NB4 (cell line): Measurements from ENCODE around the gene GATA1.

Experiments used
- DNase-seq: peaks from one replicate; pipeline ENCODE4 v3.0.0; 2010; ENCODE audit warnings: low read depth
- H3K4me3 ChIP-seq: one replicate; pipeline ENCODE4 v1.5.1; 2011; ENCODE audit warnings: mild to moderate bottlenecking, low read depth, low read length, moderate library complexity
- MYC ChIP-seq: IDR thresholded peaks from 2 replicates; pipeline ENCODE4 v1.6.1; 2011; ENCODE audit warnings: low read depth, low read length
- POLR2A ChIP-seq: IDR thresholded peaks from 2 replicates; pipeline ENCODE4 v1.6.1; 2011; ENCODE audit warnings: mild to moderate bottlenecking; ENCODE audit not compliant: insufficient read length; ENCODE audit errors: extremely low read depth
- TF ChIP-seq, protein P1 (sequence below): IDR thresholded peaks from one replicate; pipeline ENCODE4 v1.5.1; 2012; ENCODE audit warnings: low read depth, low read length
- TF ChIP-seq, protein P2 (sequence below): IDR thresholded peaks from 2 replicates; pipeline ENCODE4 v1.6.1; 2011; ENCODE audit warnings: low read depth, low read length

Gene GATA1

DNA sequence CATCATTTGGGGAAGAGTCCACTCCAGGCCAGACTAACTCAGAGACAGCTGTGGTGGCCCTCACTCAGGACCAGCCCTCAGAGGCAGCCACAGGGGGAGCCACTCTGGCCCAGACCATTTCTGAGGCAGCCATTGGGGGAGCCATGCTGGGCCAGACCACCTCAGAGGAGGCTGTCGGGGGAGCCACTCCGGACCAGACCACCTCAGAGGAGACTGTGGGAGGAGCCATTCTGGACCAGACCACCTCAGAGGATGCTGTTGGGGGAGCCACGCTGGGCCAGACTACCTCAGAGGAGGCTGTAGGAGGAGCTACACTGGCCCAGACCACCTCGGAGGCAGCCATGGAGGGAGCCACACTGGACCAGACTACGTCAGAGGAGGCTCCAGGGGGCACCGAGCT, 36.7 kb downstream of the GATA1 start:
- TF ChIP-seq, protein P1, sequence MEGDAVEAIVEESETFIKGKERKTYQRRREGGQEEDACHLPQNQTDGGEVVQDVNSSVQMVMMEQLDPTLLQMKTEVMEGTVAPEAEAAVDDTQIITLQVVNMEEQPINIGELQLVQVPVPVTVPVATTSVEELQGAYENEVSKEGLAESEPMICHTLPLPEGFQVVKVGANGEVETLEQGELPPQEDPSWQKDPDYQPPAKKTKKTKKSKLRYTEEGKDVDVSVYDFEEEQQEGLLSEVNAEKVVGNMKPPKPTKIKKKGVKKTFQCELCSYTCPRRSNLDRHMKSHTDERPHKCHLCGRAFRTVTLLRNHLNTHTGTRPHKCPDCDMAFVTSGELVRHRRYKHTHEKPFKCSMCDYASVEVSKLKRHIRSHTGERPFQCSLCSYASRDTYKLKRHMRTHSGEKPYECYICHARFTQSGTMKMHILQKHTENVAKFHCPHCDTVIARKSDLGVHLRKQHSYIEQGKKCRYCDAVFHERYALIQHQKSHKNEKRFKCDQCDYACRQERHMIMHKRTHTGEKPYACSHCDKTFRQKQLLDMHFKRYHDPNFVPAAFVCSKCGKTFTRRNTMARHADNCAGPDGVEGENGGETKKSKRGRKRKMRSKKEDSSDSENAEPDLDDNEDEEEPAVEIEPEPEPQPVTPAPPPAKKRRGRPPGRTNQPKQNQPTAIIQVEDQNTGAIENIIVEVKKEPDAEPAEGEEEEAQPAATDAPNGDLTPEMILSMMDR, result no peak
- DNase-seq, result no peak
- H3K4me3 ChIP-seq, result no peak overlapping the region

DNA sequence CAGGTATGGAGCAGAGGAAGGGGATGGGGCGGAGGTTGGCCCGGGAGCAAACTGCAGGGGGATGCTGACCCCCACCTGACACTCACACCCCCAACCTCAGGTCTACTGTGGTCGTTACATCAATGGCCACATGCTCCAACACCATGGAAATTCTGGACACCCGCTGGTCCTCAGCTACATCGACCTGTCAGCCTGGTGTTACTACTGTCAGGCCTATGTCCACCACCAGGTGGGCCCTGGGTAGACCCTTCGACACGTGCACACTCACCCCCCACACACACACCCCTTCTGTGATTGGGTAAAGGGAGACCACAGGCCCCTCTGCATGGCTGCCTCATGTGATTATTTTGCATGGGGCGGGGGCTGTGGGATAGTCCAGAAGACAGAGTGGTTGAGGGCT, 37.7 kb downstream of the GATA1 start:
- no peak for DNase-seq
- TF ChIP-seq, protein P2, sequence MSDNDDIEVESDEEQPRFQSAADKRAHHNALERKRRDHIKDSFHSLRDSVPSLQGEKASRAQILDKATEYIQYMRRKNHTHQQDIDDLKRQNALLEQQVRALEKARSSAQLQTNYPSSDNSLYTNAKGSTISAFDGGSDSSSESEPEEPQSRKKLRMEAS, result no peak
- TF ChIP-seq MYC, result no peak
- TF ChIP-seq, protein P1, result no peak
- TF ChIP-seq POLR2A, result no peak
- H3K4me3 ChIP-seq, result no peak overlapping the region

DNA sequence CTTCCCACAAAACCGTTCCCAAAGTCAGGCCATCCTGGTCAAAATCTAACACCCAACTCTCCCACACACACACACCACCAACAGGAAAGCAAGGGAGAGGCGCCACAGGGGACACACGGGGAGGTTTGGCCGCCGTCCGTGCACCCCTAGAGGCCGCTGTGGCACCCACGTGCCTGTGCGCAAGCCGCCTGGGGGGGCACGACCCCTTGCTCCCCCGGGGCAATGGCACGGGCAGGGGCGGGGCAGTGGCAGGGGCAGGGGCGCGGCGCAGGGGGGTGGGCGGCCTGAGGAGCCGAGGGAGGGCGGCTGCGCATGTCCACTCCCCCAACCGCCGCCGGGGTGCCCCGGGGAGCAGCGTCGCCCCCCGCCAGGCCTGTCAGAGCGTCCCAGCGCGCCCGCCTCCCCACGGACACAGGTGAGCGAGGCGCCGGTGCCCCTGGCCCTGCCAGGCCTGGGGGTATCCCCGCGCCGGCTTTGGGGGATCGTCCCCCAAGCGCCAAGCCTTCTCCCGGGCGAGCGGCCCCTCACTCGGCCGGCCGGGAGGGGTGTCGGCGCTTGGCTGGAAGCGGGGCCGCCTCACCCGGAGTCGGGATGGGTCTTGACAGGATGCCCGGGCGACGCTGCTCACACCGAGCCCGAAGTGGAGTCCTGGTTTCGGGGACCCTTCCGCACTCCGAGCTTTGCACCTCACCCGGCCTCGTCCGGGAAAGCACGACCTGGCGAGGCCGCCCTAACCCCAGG, 39.9 kb downstream of the GATA1 start, which contains the start of gene ERAS:
TSS of gene ERAS (plus strand) at position 379 of the 741 bp plus-strand sequence. CDS start 2,611 bp downstream, outside the sequence.
- no peak within 1 kb of the TSS for H3K4me3 ChIP-seq
- TF ChIP-seq, protein P1, result no peak
- TF ChIP-seq, protein P2, result no peak
- TF ChIP-seq MYC (no peak), POLR2A (no peak)
- DNase-seq, result no peak

DNA sequence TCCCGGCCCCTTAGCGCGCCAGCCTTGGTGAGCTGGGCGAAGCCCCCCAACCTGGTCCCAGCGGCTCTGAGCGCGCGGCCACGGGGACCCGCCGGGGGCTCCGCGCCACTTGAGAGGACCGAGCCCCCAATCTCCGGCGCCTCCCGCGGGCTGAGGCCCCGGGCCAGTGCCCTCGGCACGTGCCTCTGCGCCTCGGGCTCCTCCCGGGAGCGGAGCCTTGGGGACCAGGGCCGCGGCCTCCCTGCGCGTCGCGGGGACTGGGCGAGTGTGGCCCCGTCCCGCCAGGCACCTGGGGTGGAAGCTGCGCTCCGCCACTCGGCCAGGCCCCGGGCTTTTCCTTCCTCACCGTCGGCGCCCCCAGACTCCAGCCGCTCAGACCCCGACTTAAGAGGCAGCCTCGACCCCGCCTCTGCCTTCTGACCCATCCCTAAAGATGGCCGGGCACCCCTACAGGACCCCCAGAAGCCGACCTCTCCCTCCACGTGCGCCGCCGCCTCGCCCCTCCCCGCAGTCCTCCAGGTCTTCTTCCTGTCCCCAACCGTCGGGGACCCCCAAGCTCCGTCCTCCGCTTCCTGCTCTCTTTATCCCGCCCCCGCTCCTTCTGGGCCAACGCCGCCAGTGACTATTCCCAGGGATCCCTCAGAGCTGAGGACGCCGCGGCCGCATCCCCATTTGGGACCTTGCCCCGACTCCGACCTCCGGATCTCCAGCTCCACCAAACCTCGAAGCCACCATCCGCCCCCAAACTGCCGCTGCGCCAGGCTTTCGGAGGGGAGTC, 40.7 kb downstream of the GATA1 start:
- TF ChIP-seq, protein P1, result no peak
- TF ChIP-seq, protein P2, result no peak
- TF ChIP-seq MYC, result no peak
- TF ChIP-seq POLR2A, result no peak
- DNase-seq, result no peak
- no peak overlapping the region for H3K4me3 ChIP-seq

DNA sequence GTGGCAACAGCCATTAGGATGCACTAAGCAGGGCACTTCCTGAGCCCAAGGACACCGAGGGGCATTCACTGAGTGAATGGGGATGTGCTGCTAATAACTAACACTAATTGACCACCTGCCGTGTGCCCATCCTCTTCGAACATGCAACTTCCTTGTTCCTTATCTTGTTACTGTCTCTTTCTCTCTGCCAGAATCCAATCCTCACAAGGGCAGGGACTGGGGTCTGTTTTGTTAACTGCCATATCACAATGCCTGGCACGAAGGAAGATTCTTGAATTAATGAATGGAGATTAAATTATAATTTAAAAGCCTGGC, 41.2 kb downstream of the GATA1 start:
- DNase-seq, result no peak
- no peak overlapping the region for H3K4me3 ChIP-seq
- TF ChIP-seq, protein P2, result no peak
- no peak for TF ChIP-seq MYC
- TF ChIP-seq, protein P1, result no peak
- no peak for TF ChIP-seq POLR2A
